Right atrium auricular region (tissue), 2 donors: ENCODE data around the gene CPT2. TPM values are rescaled to one million over a fixed set of nuclear protein-coding genes. Genes with fewer than 3 reads are reported as not detected.

ENCODE experiments used
- DNase-seq: peaks from one replicate; pipeline ENCODE4 v3.0.0-alpha.2; 2019; ENCODE audit warnings: low spot score
- H3K27ac ChIP-seq, 2 donors: fragments of 200-600 bp; sonication (generic); 1 replicate in 1 of 2; 2 replicates in 1 of 2; pipeline ENCODE4 v1.5.1; 2016 to 2019
- H3K27me3 ChIP-seq, 2 donors: fragments of 200-600 bp; sonication (generic); one replicate each; pipeline versions ENCODE4 v1.5.1 to v1.6.0; 2017 to 2019
- H3K36me3 ChIP-seq: fragments of 200-600 bp; sonication (generic); one replicate; pipeline ENCODE4 v1.5.1; 2016
- H3K4me1 ChIP-seq, 2 donors: fragments of 200-600 bp; sonication (generic); one replicate each; pipeline versions ENCODE4 v1.5.1 to v1.6.0; 2017 to 2019
- H3K4me3 ChIP-seq, 2 donors: fragments of 200-600 bp; sonication (generic); 1 replicate in 1 of 2; 2 replicates in 1 of 2; pipeline ENCODE4 v1.5.1; 2017 to 2019; ENCODE audit warnings: mild to moderate bottlenecking in 1 of 2, moderate library complexity in 1 of 2
- H3K9me3 ChIP-seq, 2 donors: fragments of 200-600 bp; sonication (generic); one replicate each; pipeline ENCODE4 v1.5.1; 2019
- total RNA-seq, 2 donors: library from RNA; depleted of rRNA; stranded (reverse); fragments of >200 nt; gene quantifications; one replicate each; pipeline ENCODE4 v1.1.0, GENCODE V29; 2016
- TF ChIP-seq, protein P1 (sequence below), 2 donors: fragments of 200-600 bp; sonication (generic); IDR thresholded peaks; one replicate each; pipeline ENCODE4 v1.5.1; 2019; ENCODE audit warnings: antibody characterized with exemption in 2 of 2

Gene CPT2
- total RNA-seq, 2 donors from 2014 or later = 16.0 to 33.6 TPM

DNA sequence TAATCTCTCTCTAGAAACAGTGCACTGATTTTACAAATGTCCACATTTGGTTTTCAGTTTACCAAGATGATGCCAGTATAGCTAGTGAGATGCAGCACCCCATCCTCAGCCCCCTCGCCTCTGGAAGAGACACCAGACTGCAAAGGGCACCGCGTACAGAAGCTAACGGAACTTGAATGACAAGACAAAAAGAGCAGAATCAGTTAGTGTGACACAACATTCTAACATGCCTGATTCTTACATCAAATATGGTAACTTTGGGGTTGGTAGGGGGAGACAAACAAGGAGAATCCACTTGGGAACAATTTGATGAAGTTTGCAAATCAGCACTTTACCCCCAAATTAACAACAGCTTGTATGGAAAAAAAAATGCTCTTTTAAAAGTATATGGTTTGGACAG, 45.8 kb downstream of the CPT2 start:
- Histone ChIP-seq H3K36me3 (no peaks in the 10 kb centered on the region), H3K9me3 (no peaks in the 10 kb centered on the region), H3K4me1 (peaks cover 0 to 10% of the 10 kb centered on the region in 2 donors), H3K27me3 (no peaks in the 10 kb centered on the region), H3K4me3 (no peak overlapping the region), H3K27ac (no peak overlapping the region)
- DNase-seq = no peak
- TF ChIP-seq, protein P1, sequence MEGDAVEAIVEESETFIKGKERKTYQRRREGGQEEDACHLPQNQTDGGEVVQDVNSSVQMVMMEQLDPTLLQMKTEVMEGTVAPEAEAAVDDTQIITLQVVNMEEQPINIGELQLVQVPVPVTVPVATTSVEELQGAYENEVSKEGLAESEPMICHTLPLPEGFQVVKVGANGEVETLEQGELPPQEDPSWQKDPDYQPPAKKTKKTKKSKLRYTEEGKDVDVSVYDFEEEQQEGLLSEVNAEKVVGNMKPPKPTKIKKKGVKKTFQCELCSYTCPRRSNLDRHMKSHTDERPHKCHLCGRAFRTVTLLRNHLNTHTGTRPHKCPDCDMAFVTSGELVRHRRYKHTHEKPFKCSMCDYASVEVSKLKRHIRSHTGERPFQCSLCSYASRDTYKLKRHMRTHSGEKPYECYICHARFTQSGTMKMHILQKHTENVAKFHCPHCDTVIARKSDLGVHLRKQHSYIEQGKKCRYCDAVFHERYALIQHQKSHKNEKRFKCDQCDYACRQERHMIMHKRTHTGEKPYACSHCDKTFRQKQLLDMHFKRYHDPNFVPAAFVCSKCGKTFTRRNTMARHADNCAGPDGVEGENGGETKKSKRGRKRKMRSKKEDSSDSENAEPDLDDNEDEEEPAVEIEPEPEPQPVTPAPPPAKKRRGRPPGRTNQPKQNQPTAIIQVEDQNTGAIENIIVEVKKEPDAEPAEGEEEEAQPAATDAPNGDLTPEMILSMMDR (IDR thresholded peaks at IDR 0.05) = no peak

DNA sequence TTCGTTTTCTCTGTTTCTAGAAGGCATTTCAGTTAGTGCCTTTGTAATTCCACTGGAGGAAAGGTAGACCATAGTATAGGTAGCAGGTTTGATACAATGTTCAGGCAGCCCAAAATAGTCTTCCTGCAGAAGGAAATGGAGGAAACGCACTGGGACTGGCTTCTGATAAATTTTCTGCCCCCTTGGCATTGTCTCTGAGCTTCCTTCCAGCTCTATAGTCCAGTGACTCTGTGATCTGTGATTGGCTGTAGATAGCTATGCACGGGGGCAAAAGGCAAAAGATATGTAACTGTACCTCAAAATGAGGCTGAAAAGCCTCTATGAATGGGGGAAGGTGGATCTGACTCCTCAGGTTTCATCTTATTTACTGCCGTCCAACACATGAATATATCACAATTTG, 47.5 kb downstream of the CPT2 start:
- H3K9me3 ChIP-seq = no peaks in the 10 kb centered on the region
- H3K27me3 ChIP-seq = no peaks in the 10 kb centered on the region
- TF ChIP-seq, protein P1 (IDR thresholded peaks at IDR 0.05) = no peak
- no peak for DNase-seq
- no peak overlapping the region for H3K4me3 ChIP-seq
- no peak overlapping the region for H3K27ac ChIP-seq
- no peaks in the 10 kb centered on the region for H3K36me3 ChIP-seq
- peaks cover 0 to under 1% of the 10 kb centered on the region in 2 donors for H3K4me1 ChIP-seq

DNA sequence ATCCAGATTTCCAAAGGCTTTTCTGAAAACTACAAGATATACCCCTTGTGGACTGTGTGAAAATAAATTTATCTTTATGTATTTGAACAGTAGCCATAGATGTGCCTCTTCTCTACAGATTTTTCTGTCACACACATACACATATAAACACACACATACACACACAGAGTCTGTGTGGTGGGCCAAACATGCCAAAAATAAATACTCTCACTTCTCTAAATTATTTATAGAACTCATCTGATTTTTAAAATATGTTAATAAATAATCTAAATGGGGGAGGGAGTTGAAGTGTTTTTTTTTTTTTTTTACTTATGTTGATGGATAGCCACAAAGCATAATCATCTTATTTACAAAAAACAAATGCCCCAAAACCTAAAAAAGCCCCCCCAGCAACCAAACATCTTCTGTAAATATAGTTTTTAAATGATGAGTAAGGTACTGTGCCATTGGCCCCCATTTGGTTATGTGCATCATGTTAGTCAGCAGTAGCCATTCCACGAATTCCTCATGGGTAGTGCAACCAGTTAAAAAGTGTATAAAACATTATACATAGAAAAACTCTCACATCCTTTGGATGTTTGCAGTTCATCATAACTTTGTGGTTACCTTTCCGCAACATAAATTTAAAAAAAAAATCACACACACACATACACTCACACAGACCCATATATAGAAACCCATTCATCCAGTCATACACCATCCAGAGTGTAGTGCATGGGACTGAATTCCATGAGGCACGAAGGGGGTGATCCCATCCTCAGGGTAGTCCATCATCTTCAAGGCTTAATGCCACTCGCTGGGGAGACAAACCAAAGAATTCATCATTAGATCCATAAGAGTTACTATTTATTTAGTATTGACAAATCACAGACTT, 49.9 kb downstream of the CPT2 start:
- TF ChIP-seq, protein P1 (IDR thresholded peaks at IDR 0.05) = no peak
- H3K4me1 ChIP-seq = no peaks in the 10 kb centered on the region

DNA sequence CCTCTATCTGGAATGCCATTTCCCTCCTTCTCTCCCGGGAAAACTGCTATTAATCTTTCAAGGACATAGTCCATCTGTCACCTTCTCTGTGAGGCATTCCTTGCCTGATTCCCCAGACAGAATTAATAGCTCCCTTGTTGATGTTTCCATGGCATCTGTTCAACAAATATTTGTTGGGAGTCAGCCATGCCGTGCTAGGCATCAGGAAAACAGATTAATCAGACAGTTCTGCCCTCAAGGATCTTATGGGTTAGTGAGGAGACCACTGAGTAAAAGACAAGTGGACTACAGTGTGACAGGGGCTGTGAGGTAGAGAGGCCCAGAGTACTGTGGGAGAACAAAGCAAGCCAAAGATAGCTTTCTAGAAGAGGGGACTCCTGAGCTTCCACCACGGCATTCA, 53.1 kb downstream of the CPT2 start:
- Histone ChIP-seq H3K27ac (no peak overlapping the region), H3K36me3 (no peaks in the 10 kb centered on the region), H3K27me3 (no peaks in the 10 kb centered on the region), H3K4me1 (no peaks in the 10 kb centered on the region), H3K9me3 (no peaks in the 10 kb centered on the region), H3K4me3 (no peak overlapping the region)
- TF ChIP-seq, protein P1 (IDR thresholded peaks at IDR 0.05) = no peak
- no peak for DNase-seq

More for the DNA sequence above, 49.9 kb downstream of the CPT2 start:
- DNase-seq = no peak
- H3K27me3 ChIP-seq = no peaks in the 10 kb centered on the region
- H3K27ac ChIP-seq = no peak overlapping the region
- H3K36me3 ChIP-seq = no peaks in the 10 kb centered on the region
- no peak overlapping the region for H3K4me3 ChIP-seq
- no peaks in the 10 kb centered on the region for H3K9me3 ChIP-seq

DNA sequence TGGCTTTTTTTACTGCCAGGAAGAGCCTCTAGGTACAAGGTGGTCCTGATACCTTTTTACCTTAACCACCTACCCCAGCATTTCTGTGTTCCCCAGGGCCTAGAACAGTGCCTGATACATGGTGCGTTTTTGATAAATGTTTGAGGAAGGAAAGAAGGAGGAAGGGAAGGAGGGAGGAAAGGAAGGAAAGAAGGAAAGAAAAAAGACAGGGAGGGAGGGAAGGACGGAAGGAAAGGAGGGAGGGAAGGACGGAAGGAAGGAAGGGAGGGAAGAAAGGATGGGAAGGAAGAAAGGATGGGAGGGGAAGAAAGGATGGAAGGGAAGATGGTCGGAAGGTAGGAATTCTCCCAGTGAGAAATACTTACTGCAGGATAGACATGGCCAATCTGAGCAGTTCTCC, 53.7 kb downstream of the CPT2 start:
- Histone ChIP-seq H3K27me3 (no peaks in the 10 kb centered on the region), H3K9me3 (no peaks in the 10 kb centered on the region), H3K36me3 (no peaks in the 10 kb centered on the region), H3K4me1 (no peaks in the 10 kb centered on the region), H3K27ac (no peak overlapping the region), H3K4me3 (no peak overlapping the region)
- TF ChIP-seq, protein P1 (IDR thresholded peaks at IDR 0.05) = no peak
- no peak for DNase-seq
